ENCODE measurements around the gene PCDH1. TPM values are rescaled to one million over a fixed set of nuclear protein-coding genes. Genes with fewer than 3 reads are reported as not detected.

PCDH1 gene
- total RNA-seq, 1 donor from 2014 or later: 11.5 TPM

GRCh38 chr5:141838326-141839014, 39.7 kb downstream of the PCDH1 start:
- no peak for FAIRE-seq

GRCh38 chr5:141835928-141836670, 42.1 kb downstream of the PCDH1 start:
- H2AFZ ChIP-seq (ENCODE audit: low read depth, low read length): peak overlapping the region; percentile 55
- H3K9ac ChIP-seq (ENCODE audit: low read length): peak overlapping the region; percentile 79
- Mint-ChIP-seq H3K27me3 (ENCODE audit: low read depth, unreplicated experiment) (peaks cover 21% of the 10 kb centered on the region), H3K9me3 (ENCODE audit: unreplicated experiment) (peaks cover 11% of the 10 kb centered on the region), H3K36me3 (ENCODE audit: low read depth, unreplicated experiment) (no peaks in the 10 kb centered on the region), H3K27ac (ENCODE audit: unreplicated experiment) (peak overlapping the region; percentile 89), H3K4me1 (ENCODE audit: low read depth, unreplicated experiment) (peaks cover 16% of the 10 kb centered on the region), H3K4me3 (ENCODE audit: unreplicated experiment) (no peak overlapping the region)
- H3K4me1 ChIP-seq (ENCODE audit: insufficient read depth, low read length): peaks cover 28% of the 10 kb centered on the region
- no peak for FAIRE-seq
- H3K27ac ChIP-seq (ENCODE audit: low read depth, low read length): peak overlapping the region; percentile 82
- no peaks in the 10 kb centered on the region for H3K9me3 ChIP-seq (ENCODE audit: insufficient read depth, low read depth, low read length)
- no peaks in the 10 kb centered on the region for H3K79me2 ChIP-seq (ENCODE audit: insufficient read depth, low read length)
- no peaks in the 10 kb centered on the region for H3K36me3 ChIP-seq (ENCODE audit: insufficient read depth, low read length)
- DNase-seq (ENCODE audit: low read depth): peak; percentile 16
- H3K27me3 ChIP-seq (ENCODE audit: insufficient read depth, low read length): no peaks in the 10 kb centered on the region
- no peak for TF ChIP-seq EZH2 (IDR thresholded peaks at IDR 0.05; ENCODE audit: insufficient read depth, low read length)
- TF ChIP-seq, protein P1, sequence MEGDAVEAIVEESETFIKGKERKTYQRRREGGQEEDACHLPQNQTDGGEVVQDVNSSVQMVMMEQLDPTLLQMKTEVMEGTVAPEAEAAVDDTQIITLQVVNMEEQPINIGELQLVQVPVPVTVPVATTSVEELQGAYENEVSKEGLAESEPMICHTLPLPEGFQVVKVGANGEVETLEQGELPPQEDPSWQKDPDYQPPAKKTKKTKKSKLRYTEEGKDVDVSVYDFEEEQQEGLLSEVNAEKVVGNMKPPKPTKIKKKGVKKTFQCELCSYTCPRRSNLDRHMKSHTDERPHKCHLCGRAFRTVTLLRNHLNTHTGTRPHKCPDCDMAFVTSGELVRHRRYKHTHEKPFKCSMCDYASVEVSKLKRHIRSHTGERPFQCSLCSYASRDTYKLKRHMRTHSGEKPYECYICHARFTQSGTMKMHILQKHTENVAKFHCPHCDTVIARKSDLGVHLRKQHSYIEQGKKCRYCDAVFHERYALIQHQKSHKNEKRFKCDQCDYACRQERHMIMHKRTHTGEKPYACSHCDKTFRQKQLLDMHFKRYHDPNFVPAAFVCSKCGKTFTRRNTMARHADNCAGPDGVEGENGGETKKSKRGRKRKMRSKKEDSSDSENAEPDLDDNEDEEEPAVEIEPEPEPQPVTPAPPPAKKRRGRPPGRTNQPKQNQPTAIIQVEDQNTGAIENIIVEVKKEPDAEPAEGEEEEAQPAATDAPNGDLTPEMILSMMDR (IDR thresholded peaks at IDR 0.05; ENCODE audit: insufficient read depth, low read depth, low read length): no peak
- peak overlapping the region; percentile 83 for H3K4me2 ChIP-seq (ENCODE audit: low read length)
- H4K20me1 ChIP-seq (ENCODE audit: insufficient read depth, low read length): no peaks in the 10 kb centered on the region
- peak overlapping the region; percentile 32 for H3K4me3 ChIP-seq (ENCODE audit: insufficient read depth, low read depth, low read length)

More at GRCh38 chr5:141838326-141839014, 39.7 kb downstream of the PCDH1 start:
- H3K4me3 ChIP-seq (ENCODE audit: insufficient read depth, low read depth, low read length): no peak overlapping the region
- Mint-ChIP-seq H3K27me3 (ENCODE audit: low read depth, unreplicated experiment) (peaks cover 22% of the 10 kb centered on the region), H3K36me3 (ENCODE audit: low read depth, unreplicated experiment) (no peaks in the 10 kb centered on the region), H3K4me1 (ENCODE audit: low read depth, unreplicated experiment) (peaks cover 20% of the 10 kb centered on the region), H3K27ac (ENCODE audit: unreplicated experiment) (no peak overlapping the region), H3K9me3 (ENCODE audit: unreplicated experiment) (no peaks in the 10 kb centered on the region), H3K4me3 (ENCODE audit: unreplicated experiment) (no peak overlapping the region)
- H3K4me2 ChIP-seq (ENCODE audit: low read length): peak overlapping the region; percentile 67
- no peak overlapping the region for H2AFZ ChIP-seq (ENCODE audit: low read depth, low read length)
- TF ChIP-seq, protein P1 (IDR thresholded peaks at IDR 0.05; ENCODE audit: insufficient read depth, low read depth, low read length): no peak
- no peak for TF ChIP-seq EZH2 (IDR thresholded peaks at IDR 0.05; ENCODE audit: insufficient read depth, low read length)
- H3K27me3 ChIP-seq (ENCODE audit: insufficient read depth, low read length): no peaks in the 10 kb centered on the region
- H4K20me1 ChIP-seq (ENCODE audit: insufficient read depth, low read length): no peaks in the 10 kb centered on the region
- DNase-seq (ENCODE audit: low read depth): no peak
- peaks cover 40% of the 10 kb centered on the region for H3K4me1 ChIP-seq (ENCODE audit: insufficient read depth, low read length)
- no peaks in the 10 kb centered on the region for H3K36me3 ChIP-seq (ENCODE audit: insufficient read depth, low read length)
- H3K79me2 ChIP-seq (ENCODE audit: insufficient read depth, low read length): no peaks in the 10 kb centered on the region
- no peaks in the 10 kb centered on the region for H3K9me3 ChIP-seq (ENCODE audit: insufficient read depth, low read depth, low read length)
- H3K27ac ChIP-seq (ENCODE audit: low read depth, low read length): no peak overlapping the region
- no peak overlapping the region for H3K9ac ChIP-seq (ENCODE audit: low read length)

All from astrocyte (in vitro differentiated cells and primary cell).